Activated T-helper 9 cell treated with anti-CD3 and anti-CD28 coated beads, Interleukin-2, amount 50 U/mL, for 16 hours (primary cell): ENCODE measurements around the gene NME8.

Source experiments
- DNase-seq: peaks from one replicate; pipeline ENCODE4 v3.0.0-alpha.2; 2020; ENCODE audit warnings: low read depth

The NME8 gene

GRCh38 chr7:37899712-37900247 is 51.4 kb downstream of the NME8 start:
- no peak for DNase-seq

GRCh38 chr7:37901236-37901827 is 52.9 kb downstream of the NME8 start:
- DNase-seq = no peak

- no peak for DNase-seq
Measured at GRCh38 chr7:37901890-37902524, 53.6 kb downstream of the NME8 start.

- no peak for DNase-seq
Measured at GRCh38 chr7:37908221-37908788, 59.9 kb downstream of the NME8 start.

GRCh38 chr7:37912756-37913155 is 64.4 kb downstream of the NME8 start:
- DNase-seq = no peak

GRCh38 chr7:37915438-37915837 is 67.0 kb downstream of the NME8 start:
- no peak for DNase-seq

- no peak for DNase-seq
Measured at GRCh38 chr7:37916017-37916672, 67.7 kb downstream of the NME8 start.

- DNase-seq = no peak
Measured at GRCh38 chr7:37916673-37917660, 68.6 kb downstream of the NME8 start, which contains the start of gene SFRP4. TSS of gene SFRP4 (minus strand) at chr7:37916817. CDS start at chr7:37916537, 280 bp downstream.

- DNase-seq = no peak
Measured at GRCh38 chr7:37918526-37918925, 70.1 kb downstream of the NME8 start.

GRCh38 chr7:37920305-37920848 is 72.0 kb downstream of the NME8 start, which contains the start of gene EPDR1:
TSS of gene EPDR1 (plus strand) at chr7:37920640. CDS start at chr7:37920940, 300 bp downstream.
- no peak for DNase-seq

- DNase-seq = no peak
Measured at GRCh38 chr7:37920849-37921805, 72.7 kb downstream of the NME8 start.

GRCh38 chr7:37921876-37922275 is 73.5 kb downstream of the NME8 start:
- no peak for DNase-seq

GRCh38 chr7:37923996-37924395 is 75.6 kb downstream of the NME8 start:
- DNase-seq = no peak

GRCh38 chr7:37924491-37925041 is 76.2 kb downstream of the NME8 start:
- no peak for DNase-seq

GRCh38 chr7:37925620-37926019 is 77.2 kb downstream of the NME8 start:
- DNase-seq = no peak

- DNase-seq = no peak
Measured at GRCh38 chr7:37927773-37928444, 79.5 kb downstream of the NME8 start.

GRCh38 chr7:37928878-37929277 is 80.5 kb downstream of the NME8 start:
- no peak for DNase-seq

- no peak for DNase-seq
Measured at GRCh38 chr7:37930226-37930948, 82.0 kb downstream of the NME8 start.
